Lower leg skin (tissue), 3 donors: Measurements from ENCODE around the gene CDK8.

Experiments
- CTCF ChIP-seq, 3 donors: fragments of 450-650 bp; IDR thresholded peaks; one replicate each; pipeline ENCODE4 v1.5.1; 2016; ENCODE audit warnings: antibody characterized with exemption in 3 of 3, mild to moderate bottlenecking in 3 of 3, moderate library complexity in 2 of 3
- POLR2A ChIP-seq, 2 donors: fragments of 450-650 bp; IDR thresholded peaks; one replicate each; pipeline ENCODE4 v1.6.1; 2016 to 2017; ENCODE audit warnings: antibody characterized with exemption in 2 of 2, mild to moderate bottlenecking in 1 of 2, moderate library complexity in 1 of 2

- TF ChIP-seq CTCF (IDR thresholded peaks at IDR 0.05) (no peak), POLR2A (IDR thresholded peaks at IDR 0.05) (no peak)
Observed at GRCh38 chr13:26227166-26227971, 26.6 kb upstream of the CDK8 start.
